Measurements from ENCODE around the gene TMCC1. TPM values are rescaled to one million over a fixed set of nuclear protein-coding genes. Genes with fewer than 3 reads are reported as not detected.
"Not testable (repeated sequence)": the region's sequence is repeated elsewhere in the genome, so short reads cannot be mapped to it uniquely, and the experiment has no call there.

The TMCC1 gene
- total RNA-seq, 4 donors from 2014 or later: 24.3 to 41.7 (median 31.1) TPM

DNA sequence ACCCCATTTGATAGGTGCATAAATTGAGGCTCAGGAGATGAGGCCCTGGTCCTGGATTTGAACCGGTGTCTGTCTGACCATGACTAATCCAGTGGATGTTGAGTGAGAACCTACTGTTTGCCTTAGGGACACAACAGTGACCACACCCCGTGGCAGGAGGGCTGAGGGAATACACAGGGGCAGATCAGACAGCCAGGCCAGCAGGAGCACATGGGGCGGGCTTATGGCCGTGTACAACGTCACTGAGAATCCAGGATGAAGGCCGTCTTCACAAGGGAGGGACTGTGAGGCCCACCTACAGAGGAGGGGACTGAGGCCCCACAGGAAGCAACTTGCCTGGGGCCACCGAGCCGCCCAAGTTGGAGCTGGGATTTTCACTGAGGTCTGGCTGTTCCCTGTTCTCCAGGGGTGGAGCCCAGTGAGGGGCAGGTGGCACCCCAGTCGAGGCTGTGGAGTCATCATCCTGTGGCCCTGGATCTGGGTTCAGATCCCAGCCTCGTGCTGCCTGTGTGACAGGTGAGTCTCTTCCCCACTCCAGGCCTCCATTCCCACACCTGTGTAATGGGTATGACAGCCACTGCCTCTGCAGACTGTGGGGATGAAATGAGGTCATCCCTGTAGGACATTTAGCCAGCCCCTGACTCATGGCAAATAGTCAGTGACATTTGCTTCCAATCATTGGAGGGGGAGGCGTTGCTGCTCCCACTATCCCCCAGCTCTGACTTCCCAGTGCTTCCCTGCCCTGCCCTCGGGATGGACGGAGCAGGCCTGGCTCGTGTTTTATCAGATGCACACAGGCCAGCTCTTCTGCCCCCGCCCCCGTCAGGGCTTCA, 280.8 kb downstream of the TMCC1 start:
- Histone ChIP-seq H3K27me3 (no peaks in the 10 kb centered on the region), H3K4me3 (replicated peaks in 1 of 3) (no peak overlapping the region), H3K27ac (peak overlapping the region in 2 of 3 donors; percentile 44 to 51), H3K36me3 (no peaks in the 10 kb centered on the region), H3K4me1 (peaks cover 13 to 70% of the 10 kb centered on the region in 2 donors), H3K9me3 (no peaks in the 10 kb centered on the region)
- TF ChIP-seq, protein P1, sequence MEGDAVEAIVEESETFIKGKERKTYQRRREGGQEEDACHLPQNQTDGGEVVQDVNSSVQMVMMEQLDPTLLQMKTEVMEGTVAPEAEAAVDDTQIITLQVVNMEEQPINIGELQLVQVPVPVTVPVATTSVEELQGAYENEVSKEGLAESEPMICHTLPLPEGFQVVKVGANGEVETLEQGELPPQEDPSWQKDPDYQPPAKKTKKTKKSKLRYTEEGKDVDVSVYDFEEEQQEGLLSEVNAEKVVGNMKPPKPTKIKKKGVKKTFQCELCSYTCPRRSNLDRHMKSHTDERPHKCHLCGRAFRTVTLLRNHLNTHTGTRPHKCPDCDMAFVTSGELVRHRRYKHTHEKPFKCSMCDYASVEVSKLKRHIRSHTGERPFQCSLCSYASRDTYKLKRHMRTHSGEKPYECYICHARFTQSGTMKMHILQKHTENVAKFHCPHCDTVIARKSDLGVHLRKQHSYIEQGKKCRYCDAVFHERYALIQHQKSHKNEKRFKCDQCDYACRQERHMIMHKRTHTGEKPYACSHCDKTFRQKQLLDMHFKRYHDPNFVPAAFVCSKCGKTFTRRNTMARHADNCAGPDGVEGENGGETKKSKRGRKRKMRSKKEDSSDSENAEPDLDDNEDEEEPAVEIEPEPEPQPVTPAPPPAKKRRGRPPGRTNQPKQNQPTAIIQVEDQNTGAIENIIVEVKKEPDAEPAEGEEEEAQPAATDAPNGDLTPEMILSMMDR (IDR thresholded peaks at IDR 0.05): no peak
- TF ChIP-seq POLR2A (IDR thresholded peaks at IDR 0.05): no peak
- intact Hi-C loops (cut with DNase I): no loop called here
- 74 to 83% methylated on average over 12 to 16 of the region's 16 CpGs for WGBS, 2 donors
- DNase-seq: no peak

DNA sequence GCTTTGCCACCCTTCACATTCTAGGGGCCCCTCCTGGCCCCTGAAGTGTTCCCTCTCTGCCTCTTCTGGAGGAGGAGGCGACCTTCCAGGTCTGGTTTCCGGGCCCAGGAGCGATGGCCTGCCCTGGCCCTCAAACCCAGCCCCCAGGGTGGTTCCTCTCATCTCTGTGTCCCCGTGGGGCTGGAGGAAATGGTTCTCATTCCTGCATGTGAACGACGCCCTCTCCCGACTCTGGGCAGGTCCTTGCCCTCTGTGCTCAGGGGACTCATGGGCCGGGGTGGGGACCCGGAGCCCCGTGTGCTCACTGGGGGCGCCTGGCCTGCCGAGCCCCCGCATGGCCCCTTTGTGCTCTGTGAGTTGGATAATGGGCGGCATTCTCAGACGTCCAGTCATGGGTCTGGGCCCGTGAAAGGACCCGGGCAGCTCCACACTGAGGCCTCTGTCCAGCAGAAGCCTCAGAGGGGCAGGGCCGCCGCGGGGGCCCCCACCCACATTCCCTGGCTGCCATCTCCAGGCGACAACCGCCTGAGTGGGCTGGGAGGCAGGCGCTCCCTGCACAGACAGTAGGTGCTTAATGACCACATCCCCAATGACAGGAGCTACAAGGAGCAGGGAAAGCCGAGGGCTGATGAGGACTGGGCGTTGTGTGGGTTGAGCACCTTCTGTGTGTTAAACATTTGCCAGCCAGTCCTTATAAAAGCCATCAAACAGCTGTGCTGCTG, 281.5 kb downstream of the TMCC1 start:
- TF ChIP-seq, protein P1 (IDR thresholded peaks at IDR 0.05): no peak
- TF ChIP-seq POLR2A (IDR thresholded peaks at IDR 0.05): no peak
- peak overlapping the region in 2 of 3 donors; percentile 44 to 51 for H3K27ac ChIP-seq
- peaks cover 16 to 72% of the 10 kb centered on the region in 2 donors for H3K4me1 ChIP-seq
- H3K9me3 ChIP-seq: no peaks in the 10 kb centered on the region
- H3K27me3 ChIP-seq: no peaks in the 10 kb centered on the region
- H3K4me3 ChIP-seq (replicated peaks in 1 of 3): no peak overlapping the region
- WGBS, 2 donors: 33 to 54% methylated on average over 9 to 17 of the region's 25 CpGs
- H3K36me3 ChIP-seq: no peaks in the 10 kb centered on the region
- intact Hi-C loops (cut with DNase I): no loop called here
- no peak for DNase-seq

- DNase-seq: no peak
- Histone ChIP-seq H3K36me3 (no peaks in the 10 kb centered on the region), H3K9me3 (no peaks in the 10 kb centered on the region), H3K4me3 (replicated peaks in 1 of 3) (no peak overlapping the region), H3K4me1 (peaks cover 14 to 69% of the 10 kb centered on the region in 2 donors), H3K27me3 (no peaks in the 10 kb centered on the region), H3K27ac (peak overlapping the region in 1 of 3 donors; percentile 51)
- TF ChIP-seq POLR2A (IDR thresholded peaks at IDR 0.05): no peak
- TF ChIP-seq, protein P1 (IDR thresholded peaks at IDR 0.05): no peak
- intact Hi-C loops (cut with DNase I): no loop called here
- WGBS, 2 donors: 79 to 84% methylated on average over 5 to 9 of the region's 9 CpGs
Observed at GRCh38 chr3:129611446-129611800, 282.1 kb downstream of the TMCC1 start.

- intact Hi-C loops (cut with DNase I); DNase-seq; H3K4me3 ChIP-seq (replicated peaks in 1 of 3); H3K27me3 ChIP-seq; H3K36me3 ChIP-seq; H3K9me3 ChIP-seq: not testable (repeated sequence)
- peaks cover 16 to 66% of the 10 kb centered on the region in 2 donors for H3K4me1 ChIP-seq
- H3K27ac ChIP-seq: peak overlapping the region in 1 of 3 donors; percentile 51
- 86 to 94% methylated on average over 7 to 11 of the region's 11 CpGs for WGBS, 2 donors
Observed at GRCh38 chr3:129610794-129611445, 282.6 kb downstream of the TMCC1 start.

DNA sequence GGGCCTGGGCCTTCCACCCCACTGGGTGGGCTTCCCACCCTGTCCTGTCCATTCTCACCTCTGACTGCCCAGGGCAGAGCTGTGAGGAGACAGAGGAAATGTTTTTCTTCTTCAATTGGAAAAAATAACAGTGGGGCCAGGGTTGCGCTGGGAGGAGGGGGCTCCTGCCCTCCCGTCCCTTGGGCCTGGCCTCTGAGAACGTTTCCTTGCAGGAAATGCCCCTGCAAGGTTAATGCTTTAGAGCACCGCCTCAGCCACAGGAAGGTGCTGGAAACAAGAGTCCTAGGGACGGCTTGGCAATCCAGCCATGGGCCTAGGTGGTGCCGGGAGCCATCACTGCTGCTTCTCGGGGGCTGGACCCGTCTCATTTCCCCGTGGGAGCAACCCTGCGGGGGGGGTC, 283.2 kb downstream of the TMCC1 start:
- Histone ChIP-seq H3K4me3 (replicated peaks in 1 of 3) (no peak overlapping the region), H3K27me3 (peaks cover 5% of the 10 kb centered on the region), H3K36me3 (no peaks in the 10 kb centered on the region), H3K4me1 (peaks cover 18 to 67% of the 10 kb centered on the region in 2 donors), H3K9me3 (no peaks in the 10 kb centered on the region), H3K27ac (peak overlapping the region; percentile 15 to 86 (median 40))
- no peak for DNase-seq
- TF ChIP-seq, protein P1 (IDR thresholded peaks at IDR 0.05): no peak
- TF ChIP-seq POLR2A (IDR thresholded peaks at IDR 0.05): no peak
- WGBS, 2 donors: 21 to 57% methylated on average over 5 to 10 of the region's 10 CpGs
- intact Hi-C loops (cut with DNase I): no loop called here

Measured in thyroid gland (tissue), 4 donors.